Activated T-cell treated with anti-CD3 and anti-CD28 coated beads, Interleukin-2, amount 50 U/mL, for 72 hours (primary cell): Measurements from ENCODE around the gene TNFAIP8L3. TPM values are rescaled to one million over a fixed set of nuclear protein-coding genes. Genes with fewer than 3 reads are reported as not detected.
A peak's percentile ranks its signal among the peaks of the same experiment; 100 is the strongest.

Experiments
- ATAC-seq, 2 donors: fragments of 150-1000 bp; cut with Tn5 transposase; replicated peaks in 1 of 2; 2 replicates each; pipeline ENCODE4 v1.10.0; 2021; ENCODE audit warnings: moderate library complexity in 2 of 2, mild to moderate bottlenecking in 1 of 2
- DNase-seq, 2 donors: peaks; one replicate each; pipeline ENCODE4 v3.0.0; 2021 to 2022; ENCODE audit warnings: mixed read lengths in 1 of 2
- H3K27ac Mint-ChIP-seq: one replicate; pipeline ENCODE4 v1.8.0; 2022; ENCODE audit warnings: mild to moderate bottlenecking, moderate library complexity, mixed read lengths
- H3K27me3 Mint-ChIP-seq: one replicate; pipeline ENCODE4 v1.8.0; 2022; ENCODE audit warnings: low read depth, mixed read lengths
- H3K36me3 Mint-ChIP-seq, 2 donors: one replicate each; pipeline ENCODE4 v1.8.0; 2022; ENCODE audit warnings: mixed read lengths in 2 of 2, mild to moderate bottlenecking in 1 of 2; ENCODE audit not compliant: insufficient read depth in 2 of 2
- H3K4me1 Mint-ChIP-seq: one replicate; pipeline ENCODE4 v1.8.0; 2022; ENCODE audit warnings: low read depth, mixed read lengths
- H3K4me3 Mint-ChIP-seq, 2 donors: one replicate each; pipeline ENCODE4 v1.8.0; 2022; ENCODE audit warnings: mild to moderate bottlenecking in 2 of 2, mixed read lengths in 2 of 2, moderate library complexity in 2 of 2
- H3K9me3 Mint-ChIP-seq, 2 donors: one replicate each; pipeline ENCODE4 v1.8.0; 2022; ENCODE audit warnings: mixed read lengths in 2 of 2
- total RNA-seq, 2 donors: library from RNA; stranded (reverse); gene quantifications; one replicate each; pipeline ENCODE4 v1.2.3, GENCODE V29; 2022

The TNFAIP8L3 gene
- total RNA-seq, 2 donors from 2014 or later: 0.14 to 0.30 TPM

GRCh38 chr15:51077221-51078153 is 17.2 kb downstream of the TNFAIP8L3 start:
- Mint-ChIP-seq H3K4me3 (peak overlapping the region; percentile 39 to 83), H3K4me1 (peaks cover 27% of the 10 kb centered on the region), H3K36me3 (no peaks in the 10 kb centered on the region), H3K27me3 (peaks cover 20% of the 10 kb centered on the region), H3K27ac (peak overlapping the region; percentile 26), H3K9me3 (no peaks in the 10 kb centered on the region)
- ATAC-seq (peak; percentile 65 to 85), DNase-seq (peak; percentile 76 to 80)

- Mint-ChIP-seq H3K27me3 (peaks cover 20% of the 10 kb centered on the region), H3K4me1 (peaks cover 27% of the 10 kb centered on the region), H3K36me3 (no peaks in the 10 kb centered on the region), H3K4me3 (peak overlapping the region; percentile 39 to 83), H3K27ac (no peak overlapping the region), H3K9me3 (no peaks in the 10 kb centered on the region)
- ATAC-seq (peak in 1 of 2 donors; percentile 28), DNase-seq (peak in 1 of 2 donors; percentile 6)
Observed at GRCh38 chr15:51076524-51077220, 18.0 kb downstream of the TNFAIP8L3 start.

- H3K9me3 Mint-ChIP-seq: no peaks in the 10 kb centered on the region
- peaks cover 27% of the 10 kb centered on the region for H3K4me1 Mint-ChIP-seq
- no peak overlapping the region for H3K4me3 Mint-ChIP-seq
- H3K27me3 Mint-ChIP-seq: peaks cover 20% of the 10 kb centered on the region
- ATAC-seq (peak; percentile 19 to 68), DNase-seq (peak in 1 of 2 donors; percentile 40)
- H3K36me3 Mint-ChIP-seq: no peaks in the 10 kb centered on the region
- peak overlapping the region; percentile 19 for H3K27ac Mint-ChIP-seq
Observed at GRCh38 chr15:51075826-51076523, 18.7 kb downstream of the TNFAIP8L3 start.

- ATAC-seq: no peak
- Mint-ChIP-seq H3K4me3 (no peak overlapping the region), H3K27ac (no peak overlapping the region), H3K36me3 (no peaks in the 10 kb centered on the region), H3K9me3 (no peaks in the 10 kb centered on the region), H3K4me1 (peaks cover 27% of the 10 kb centered on the region), H3K27me3 (peaks cover 20% of the 10 kb centered on the region)
- DNase-seq: no peak
Observed at GRCh38 chr15:51075364-51075763, 19.3 kb downstream of the TNFAIP8L3 start.

GRCh38 chr15:51074926-51075325 is 19.8 kb downstream of the TNFAIP8L3 start:
- ATAC-seq (no peak), DNase-seq (no peak)
- H3K27ac Mint-ChIP-seq: no peak overlapping the region
- no peaks in the 10 kb centered on the region for H3K36me3 Mint-ChIP-seq
- H3K27me3 Mint-ChIP-seq: peaks cover 20% of the 10 kb centered on the region
- no peak overlapping the region for H3K4me3 Mint-ChIP-seq
- peaks cover 27% of the 10 kb centered on the region for H3K4me1 Mint-ChIP-seq
- no peaks in the 10 kb centered on the region for H3K9me3 Mint-ChIP-seq

GRCh38 chr15:51071578-51071977 is 23.1 kb downstream of the TNFAIP8L3 start:
- Mint-ChIP-seq H3K4me1 (peaks cover under 1% of the 10 kb centered on the region), H3K9me3 (no peaks in the 10 kb centered on the region), H3K4me3 (no peak overlapping the region), H3K27me3 (peaks cover 11% of the 10 kb centered on the region), H3K36me3 (no peaks in the 10 kb centered on the region), H3K27ac (no peak overlapping the region)
- DNase-seq (no peak), ATAC-seq (no peak)

- no peak overlapping the region for H3K27ac Mint-ChIP-seq
- ATAC-seq (no peak), DNase-seq (no peak)
- no peaks in the 10 kb centered on the region for H3K36me3 Mint-ChIP-seq
- H3K4me3 Mint-ChIP-seq: no peak overlapping the region
- H3K27me3 Mint-ChIP-seq: peaks cover 7% of the 10 kb centered on the region
- no peaks in the 10 kb centered on the region for H3K9me3 Mint-ChIP-seq
- H3K4me1 Mint-ChIP-seq: no peaks in the 10 kb centered on the region
Observed at GRCh38 chr15:51069983-51070382, 24.7 kb downstream of the TNFAIP8L3 start.

GRCh38 chr15:51067510-51067909 is 27.2 kb downstream of the TNFAIP8L3 start:
- Mint-ChIP-seq H3K9me3 (no peaks in the 10 kb centered on the region), H3K27ac (no peak overlapping the region), H3K4me3 (no peak overlapping the region), H3K27me3 (peaks cover 12% of the 10 kb centered on the region), H3K4me1 (no peaks in the 10 kb centered on the region), H3K36me3 (no peaks in the 10 kb centered on the region)
- DNase-seq (no peak), ATAC-seq (no peak)

- no peaks in the 10 kb centered on the region for H3K4me1 Mint-ChIP-seq
Observed at GRCh38 chr15:51065781-51066180, 28.9 kb downstream of the TNFAIP8L3 start.

GRCh38 chr15:51065261-51065660 is 29.4 kb downstream of the TNFAIP8L3 start:
- no peaks in the 10 kb centered on the region for H3K9me3 Mint-ChIP-seq
- no peak for DNase-seq
- ATAC-seq: no peak
- H3K27me3 Mint-ChIP-seq: peaks cover 17% of the 10 kb centered on the region
- no peak overlapping the region for H3K27ac Mint-ChIP-seq
- no peaks in the 10 kb centered on the region for H3K36me3 Mint-ChIP-seq
- H3K4me1 Mint-ChIP-seq: no peaks in the 10 kb centered on the region
- no peak overlapping the region for H3K4me3 Mint-ChIP-seq

More at GRCh38 chr15:51065781-51066180, 28.9 kb downstream of the TNFAIP8L3 start:
- Mint-ChIP-seq H3K36me3 (no peaks in the 10 kb centered on the region), H3K27me3 (peaks cover 14% of the 10 kb centered on the region), H3K9me3 (no peaks in the 10 kb centered on the region), H3K27ac (no peak overlapping the region), H3K4me3 (no peak overlapping the region)
- DNase-seq (no peak), ATAC-seq (no peak)

GRCh38 chr15:51062736-51063135 is 32.0 kb downstream of the TNFAIP8L3 start:
- DNase-seq (no peak), ATAC-seq (no peak)
- peaks cover 26% of the 10 kb centered on the region for H3K27me3 Mint-ChIP-seq
- no peak overlapping the region for H3K4me3 Mint-ChIP-seq
- no peaks in the 10 kb centered on the region for H3K9me3 Mint-ChIP-seq
- H3K4me1 Mint-ChIP-seq: no peaks in the 10 kb centered on the region
- H3K27ac Mint-ChIP-seq: no peak overlapping the region
- no peaks in the 10 kb centered on the region for H3K36me3 Mint-ChIP-seq

- Mint-ChIP-seq H3K4me3 (no peak overlapping the region), H3K4me1 (no peaks in the 10 kb centered on the region), H3K9me3 (no peaks in the 10 kb centered on the region), H3K36me3 (no peaks in the 10 kb centered on the region), H3K27me3 (peaks cover 36% of the 10 kb centered on the region), H3K27ac (no peak overlapping the region)
- no peak for DNase-seq
- ATAC-seq: no peak
Observed at GRCh38 chr15:51060030-51060673, 34.6 kb downstream of the TNFAIP8L3 start.
